Suprapubic skin (tissue), 3 donors: Measurements from ENCODE around the gene F2.

Source experiments
- POLR2A ChIP-seq, 2 donors: fragments of 450-650 bp; IDR thresholded peaks; one replicate each; pipeline ENCODE4 v1.6.1; 2017; ENCODE audit warnings: antibody characterized with exemption in 2 of 2, mild to moderate bottlenecking in 2 of 2, moderate library complexity in 2 of 2
- TF ChIP-seq, protein P1 (sequence below), 2 donors: fragments of 200-600 bp in 1 of 2; fragments of 450-650 bp in 1 of 2; sonication (generic) in 1 of 2; IDR thresholded peaks; one replicate each; pipeline ENCODE4 v1.5.1; 2016 to 2019; ENCODE audit warnings: antibody characterized with exemption in 2 of 2, mild to moderate bottlenecking in 1 of 2, moderate library complexity in 1 of 2

- TF ChIP-seq POLR2A (IDR thresholded peaks at IDR 0.05) = no peak
- TF ChIP-seq, protein P1, sequence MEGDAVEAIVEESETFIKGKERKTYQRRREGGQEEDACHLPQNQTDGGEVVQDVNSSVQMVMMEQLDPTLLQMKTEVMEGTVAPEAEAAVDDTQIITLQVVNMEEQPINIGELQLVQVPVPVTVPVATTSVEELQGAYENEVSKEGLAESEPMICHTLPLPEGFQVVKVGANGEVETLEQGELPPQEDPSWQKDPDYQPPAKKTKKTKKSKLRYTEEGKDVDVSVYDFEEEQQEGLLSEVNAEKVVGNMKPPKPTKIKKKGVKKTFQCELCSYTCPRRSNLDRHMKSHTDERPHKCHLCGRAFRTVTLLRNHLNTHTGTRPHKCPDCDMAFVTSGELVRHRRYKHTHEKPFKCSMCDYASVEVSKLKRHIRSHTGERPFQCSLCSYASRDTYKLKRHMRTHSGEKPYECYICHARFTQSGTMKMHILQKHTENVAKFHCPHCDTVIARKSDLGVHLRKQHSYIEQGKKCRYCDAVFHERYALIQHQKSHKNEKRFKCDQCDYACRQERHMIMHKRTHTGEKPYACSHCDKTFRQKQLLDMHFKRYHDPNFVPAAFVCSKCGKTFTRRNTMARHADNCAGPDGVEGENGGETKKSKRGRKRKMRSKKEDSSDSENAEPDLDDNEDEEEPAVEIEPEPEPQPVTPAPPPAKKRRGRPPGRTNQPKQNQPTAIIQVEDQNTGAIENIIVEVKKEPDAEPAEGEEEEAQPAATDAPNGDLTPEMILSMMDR (IDR thresholded peaks at IDR 0.05) = no peak
These were observed 38.8 kb upstream of the F2 start for GRCh38 chr11:46680164-46680760.
